HL-60 (cell line): ENCODE results near the gene SCYL1.

Source experiments
- CTCF ChIP-seq: IDR thresholded peaks from one replicate; pipeline ENCODE4 v1.5.1; 2011; ENCODE audit warnings: low read length, control low read depth, inconsistent platforms; ENCODE audit not compliant: insufficient read depth
- GABPA ChIP-seq: IDR thresholded peaks from 2 replicates; pipeline ENCODE4 v1.6.1; 2012; ENCODE audit warnings: low read depth
- POLR2AphosphoS5 ChIP-seq: IDR thresholded peaks from 2 replicates; pipeline ENCODE4 v1.6.1; 2012; ENCODE audit warnings: low read depth
- REST ChIP-seq: IDR thresholded peaks from 2 replicates; pipeline ENCODE4 v1.6.1; 2012; ENCODE audit warnings: low read depth; ENCODE audit not compliant: insufficient replicate concordance
- SPI1 ChIP-seq: IDR thresholded peaks from 2 replicates; pipeline ENCODE4 v1.6.1; 2012; ENCODE audit warnings: low read depth, mild to moderate bottlenecking, borderline replicate concordance

- TF ChIP-seq CTCF, result no peak
- no peak for TF ChIP-seq REST
- no peak for TF ChIP-seq GABPA
- no peak for TF ChIP-seq POLR2AphosphoS5
- no peak for TF ChIP-seq SPI1
These were observed 930 bp downstream of the SCYL1 start for GRCh38 chr11:65525546-65526480.
